Trophoblast cell (in vitro differentiated cells and primary cell): ENCODE measurements around the gene SPAG16.

Experiments
- DNase-seq, 2 donors: peaks; one replicate each; pipeline ENCODE4 v3.0.0-alpha.2; 2016
- H2AFZ ChIP-seq: 2 replicates; pipeline ENCODE4 v1.6.1; 2013; ENCODE audit warnings: low read length, moderate library complexity, mild to moderate bottlenecking; ENCODE audit not compliant: insufficient read depth, poor library complexity
- H2AK5ac ChIP-seq: 2 replicates; pipeline ENCODE4 v1.6.1; 2013; ENCODE audit warnings: mild to moderate bottlenecking, low read length
- H2BK120ac ChIP-seq: 2 replicates; pipeline ENCODE4 v1.6.1; 2013; ENCODE audit warnings: low read length, mild to moderate bottlenecking, moderate library complexity; ENCODE audit not compliant: insufficient read depth, poor library complexity
- H2BK12ac ChIP-seq: 2 replicates; pipeline ENCODE4 v1.6.1; 2013; ENCODE audit warnings: mild to moderate bottlenecking, low read length, moderate library complexity
- H2BK5ac ChIP-seq: 2 replicates; pipeline ENCODE4 v1.6.1; 2013; ENCODE audit warnings: low read length, low read depth, moderate library complexity, mild to moderate bottlenecking; ENCODE audit not compliant: poor library complexity
- H3K14ac ChIP-seq: 2 replicates; pipeline ENCODE4 v1.6.1; 2013; ENCODE audit warnings: mild to moderate bottlenecking, low read length
- H3K18ac ChIP-seq: 2 replicates; pipeline ENCODE4 v1.6.1; 2013; ENCODE audit warnings: mild to moderate bottlenecking, low read length
- H3K23ac ChIP-seq: 2 replicates; pipeline ENCODE4 v1.6.1; 2013; ENCODE audit warnings: low read length
- H3K27ac ChIP-seq: 2 replicates; pipeline ENCODE4 v1.5.1; 2013; ENCODE audit warnings: low read depth, mild to moderate bottlenecking, inconsistent platforms, low read length, moderate library complexity
- H3K27me3 ChIP-seq: 2 replicates; pipeline ENCODE4 v1.6.1; 2013; ENCODE audit warnings: inconsistent platforms, mild to moderate bottlenecking, low read length, moderate library complexity; ENCODE audit not compliant: insufficient read depth
- H3K36me3 ChIP-seq, 2 experiments: 1 replicate in 1 of 2; 2 replicates in 1 of 2; pipeline ENCODE4 v1.6.1; 2013; ENCODE audit warnings: low read length in 2 of 2, mild to moderate bottlenecking in 2 of 2, moderate library complexity in 1 of 2; ENCODE audit not compliant: insufficient read depth in 2 of 2, control insufficient read depth in 1 of 2
- H3K4ac ChIP-seq: 2 replicates; pipeline ENCODE4 v1.6.1; 2013; ENCODE audit warnings: low read depth, mild to moderate bottlenecking, low read length, moderate library complexity
- H3K4me1 ChIP-seq, 2 experiments: 1 replicate in 1 of 2; 2 replicates in 1 of 2; pipeline ENCODE4 v1.6.1; 2013; ENCODE audit warnings: low read length in 2 of 2, mild to moderate bottlenecking in 2 of 2, moderate library complexity in 1 of 2; ENCODE audit not compliant: insufficient read depth in 2 of 2, control insufficient read depth in 1 of 2
- H3K4me2 ChIP-seq: 2 replicates; pipeline ENCODE4 v1.6.1; 2013; ENCODE audit warnings: inconsistent platforms, mild to moderate bottlenecking, low read length, moderate library complexity
- H3K4me3 ChIP-seq: 2 replicates; pipeline ENCODE4 v1.5.1; 2013; ENCODE audit warnings: mild to moderate bottlenecking, low read depth, low read length, inconsistent platforms
- H3K79me1 ChIP-seq: one replicate; pipeline ENCODE4 v1.6.1; 2013; ENCODE audit warnings: low read length
- H3K79me2 ChIP-seq: 2 replicates; pipeline ENCODE4 v1.6.1; 2013; ENCODE audit warnings: low read length, mild to moderate bottlenecking; ENCODE audit not compliant: control insufficient read depth, insufficient read depth, poor library complexity
- H3K9ac ChIP-seq: 2 replicates; pipeline ENCODE4 v1.6.1; 2013; ENCODE audit warnings: mild to moderate bottlenecking, low read length
- H3K9me3 ChIP-seq: 2 replicates; pipeline ENCODE4 v1.6.1; 2013; ENCODE audit warnings: low read depth, mild to moderate bottlenecking, control low read depth, inconsistent platforms, low read length; ENCODE audit not compliant: insufficient read depth
- H4K12ac ChIP-seq: 2 replicates; pipeline ENCODE4 v1.6.1; 2013; ENCODE audit warnings: low read depth, mild to moderate bottlenecking, low read length, moderate library complexity
- H4K8ac ChIP-seq: 2 replicates; pipeline ENCODE4 v1.6.1; 2013; ENCODE audit warnings: low read depth, mild to moderate bottlenecking, low read length, moderate library complexity
- H4K91ac ChIP-seq: one replicate; pipeline ENCODE4 v1.6.1; 2013; ENCODE audit warnings: low read depth, mild to moderate bottlenecking, low read length, moderate library complexity
- WGBS: extraction: QIAGEN DNeasy Blood & Tissue Kit; methylation state at CpG from one replicate; pipeline ENCODE4 v1.1.7; 2013; ENCODE audit warnings: missing lambda C conversion rate; ENCODE audit not compliant: insufficient read length, insufficient coverage; ENCODE audit errors: extremely low coverage; 5-methylcytosine and 5-hydroxymethylcytosine counted together

Gene SPAG16

GRCh38 chr2:213500881-213501280 is 216.6 kb downstream of the SPAG16 start:
- DNase-seq, result peak in 1 of 2 donors; percentile 9
- no peak overlapping the region for H3K9ac ChIP-seq
- H3K27me3 ChIP-seq, result no peaks in the 10 kb centered on the region
- peak overlapping the region; percentile 49 for H2BK12ac ChIP-seq
- H3K18ac ChIP-seq, result no peak overlapping the region
- H2AFZ ChIP-seq, result no peak overlapping the region
- no peak overlapping the region for H2AK5ac ChIP-seq
- H3K79me1 ChIP-seq, result peaks cover 12% of the 10 kb centered on the region
- H2BK5ac ChIP-seq, result peak overlapping the region; percentile 82
- H3K14ac ChIP-seq, result peak overlapping the region; percentile 82
- H3K4me2 ChIP-seq, result no peak overlapping the region
- H3K4me3 ChIP-seq, result no peak overlapping the region
- H3K36me3 ChIP-seq, result no peaks in the 10 kb centered on the region
- H4K12ac ChIP-seq, result no peak overlapping the region
- H3K79me2 ChIP-seq, result peaks cover 2% of the 10 kb centered on the region
- peaks cover 3 to 11% of the 10 kb centered on the region in 2 experiments for H3K4me1 ChIP-seq
- H4K91ac ChIP-seq, result peak overlapping the region; percentile 73
- peak overlapping the region; percentile 31 for H2BK120ac ChIP-seq
- no peak overlapping the region for H4K8ac ChIP-seq
- no peaks in the 10 kb centered on the region for H3K9me3 ChIP-seq
- peak overlapping the region; percentile 79 for H3K27ac ChIP-seq
- no peak overlapping the region for H3K4ac ChIP-seq
- H3K23ac ChIP-seq, result no peak overlapping the region
- WGBS, result no CpG with 5 or more reads among the region's 1 CpG

- no peaks in the 10 kb centered on the region for H3K79me2 ChIP-seq
- H4K91ac ChIP-seq, result no peak overlapping the region
- H4K12ac ChIP-seq, result no peak overlapping the region
- H3K23ac ChIP-seq, result no peak overlapping the region
- H3K9me3 ChIP-seq, result peaks cover 6% of the 10 kb centered on the region
- no peak overlapping the region for H3K9ac ChIP-seq
- no peak overlapping the region for H2AFZ ChIP-seq
- H3K79me1 ChIP-seq, result no peaks in the 10 kb centered on the region
- no peak overlapping the region for H2BK12ac ChIP-seq
- no peak overlapping the region for H2BK120ac ChIP-seq
- no peak overlapping the region for H3K18ac ChIP-seq
- H3K4me3 ChIP-seq, result no peak overlapping the region
- no peak for DNase-seq
- no peak overlapping the region for H3K14ac ChIP-seq
- H2BK5ac ChIP-seq, result no peak overlapping the region
- H4K8ac ChIP-seq, result no peak overlapping the region
- no peak overlapping the region for H3K4ac ChIP-seq
- no peaks in the 10 kb centered on the region for H3K27me3 ChIP-seq
- H3K4me2 ChIP-seq, result no peak overlapping the region
- peaks cover 10 to 11% of the 10 kb centered on the region in 2 experiments for H3K36me3 ChIP-seq
- no peak overlapping the region for H2AK5ac ChIP-seq
- no peak overlapping the region for H3K27ac ChIP-seq
- no peaks in the 10 kb centered on the region for H3K4me1 ChIP-seq
Measured at GRCh38 chr2:213524164-213524563, 239.9 kb downstream of the SPAG16 start.

GRCh38 chr2:213537579-213537978 is 253.3 kb downstream of the SPAG16 start:
- no CpG with 5 or more reads among the region's 1 CpG for WGBS

GRCh38 chr2:213544940-213545339 is 260.7 kb downstream of the SPAG16 start:
- H3K79me1 ChIP-seq, result no peaks in the 10 kb centered on the region
- H3K27ac ChIP-seq, result no peak overlapping the region
- H3K4me3 ChIP-seq, result no peak overlapping the region
- H4K91ac ChIP-seq, result no peak overlapping the region
- WGBS, result no CpG with 5 or more reads among the region's 1 CpG
- no peak overlapping the region for H2BK5ac ChIP-seq
- no peak overlapping the region for H2BK120ac ChIP-seq
- no peaks in the 10 kb centered on the region for H3K36me3 ChIP-seq
- no peaks in the 10 kb centered on the region for H3K9me3 ChIP-seq
- no peaks in the 10 kb centered on the region for H3K79me2 ChIP-seq
- no peak overlapping the region for H2AK5ac ChIP-seq
- H3K14ac ChIP-seq, result no peak overlapping the region
- no peaks in the 10 kb centered on the region for H3K27me3 ChIP-seq
- H4K8ac ChIP-seq, result no peak overlapping the region
- H3K23ac ChIP-seq, result no peak overlapping the region
- no peak overlapping the region for H3K18ac ChIP-seq
- H3K4ac ChIP-seq, result no peak overlapping the region
- H4K12ac ChIP-seq, result no peak overlapping the region
- no peaks in the 10 kb centered on the region for H3K4me1 ChIP-seq
- H2BK12ac ChIP-seq, result no peak overlapping the region
- H3K4me2 ChIP-seq, result no peak overlapping the region
- no peak for DNase-seq
- H2AFZ ChIP-seq, result no peak overlapping the region
- H3K9ac ChIP-seq, result no peak overlapping the region

More at GRCh38 chr2:213537579-213537978, 253.3 kb downstream of the SPAG16 start:
- Histone ChIP-seq H3K18ac (no peak overlapping the region), H4K8ac (no peak overlapping the region), H3K79me2 (no peaks in the 10 kb centered on the region), H2AK5ac (no peak overlapping the region), H4K91ac (no peak overlapping the region), H3K36me3 (no peaks in the 10 kb centered on the region), H3K27ac (no peak overlapping the region), H3K79me1 (no peaks in the 10 kb centered on the region), H3K4me2 (no peak overlapping the region), H2BK120ac (no peak overlapping the region), H4K12ac (no peak overlapping the region), H3K23ac (no peak overlapping the region), H3K27me3 (no peaks in the 10 kb centered on the region), H3K4me1 (no peaks in the 10 kb centered on the region), H2BK12ac (no peak overlapping the region), H3K9me3 (no peaks in the 10 kb centered on the region), H2BK5ac (no peak overlapping the region), H3K4ac (no peak overlapping the region), H3K4me3 (no peak overlapping the region), H2AFZ (no peak overlapping the region), H3K14ac (no peak overlapping the region), H3K9ac (no peak overlapping the region)
- no peak for DNase-seq
